Tibial artery (tissue), 4 donors: ENCODE measurements around the gene GJD2.

Experiments used
- DNase-seq, 2 donors: peaks; one replicate each; pipeline ENCODE4 v3.0.0-alpha.2; 2019
- H3K27ac ChIP-seq, 2 donors: fragments of 200-600 bp; sonication (generic) in 1 of 2; 1 replicate in 1 of 2; 2 replicates in 1 of 2; pipeline ENCODE4 v1.5.1; 2018 to 2019; ENCODE audit warnings: mild to moderate bottlenecking in 1 of 2
- H3K27me3 ChIP-seq, 2 donors: fragments of 200-600 bp; sonication (generic) in 1 of 2; one replicate each; pipeline versions ENCODE4 v1.5.1 to v1.6.0; 2016 to 2019
- H3K36me3 ChIP-seq, 3 donors: fragments of 200-600 bp; sonication (generic) in 2 of 3; one replicate each; pipeline ENCODE4 v1.5.1; 2016 to 2019; ENCODE audit warnings: mild to moderate bottlenecking in 2 of 3
- H3K4me1 ChIP-seq, 4 donors: fragments of 200-600 bp; sonication (generic) in 2 of 4; 1 replicate in 3 of 4; 2 replicates in 1 of 4; pipeline ENCODE4 v1.5.1; 2016 to 2019
- H3K4me3 ChIP-seq, 2 donors: fragments of 200-600 bp; sonication (generic) in 1 of 2; 1 replicate in 1 of 2; 2 replicates in 1 of 2; pipeline ENCODE4 v1.5.1; 2018 to 2019; ENCODE audit warnings: mild to moderate bottlenecking in 2 of 2
- H3K9me3 ChIP-seq, 3 donors: fragments of 200-600 bp; sonication (generic) in 1 of 3; one replicate each; pipeline ENCODE4 v1.5.1; 2016 to 2019
- CTCF ChIP-seq, 2 experiments: fragments of 200-600 bp in 1 of 2; fragments of 450-650 bp in 1 of 2; IDR thresholded peaks; one replicate each; pipeline ENCODE4 v1.5.1; 2017 to 2019; ENCODE audit warnings: antibody characterized with exemption in 2 of 2, mild to moderate bottlenecking in 1 of 2, moderate library complexity in 1 of 2
- intact Hi-C: fragments of 100-400 bp; cut with DNase I; formaldehyde crosslinking; loops from one replicate; pipeline ENCODE4 v1.15.0; 2023; ENCODE audit warnings: low total_unique reads

GJD2 gene

GRCh38 chr15:34759347-34759746 lies 4.5 kb upstream of the GJD2 start:
- H3K36me3 ChIP-seq, result no peaks in the 10 kb centered on the region
- peaks cover 0 to 27% of the 10 kb centered on the region in 2 donors for H3K27me3 ChIP-seq
- intact Hi-C loops, result no loop called here

DNA sequence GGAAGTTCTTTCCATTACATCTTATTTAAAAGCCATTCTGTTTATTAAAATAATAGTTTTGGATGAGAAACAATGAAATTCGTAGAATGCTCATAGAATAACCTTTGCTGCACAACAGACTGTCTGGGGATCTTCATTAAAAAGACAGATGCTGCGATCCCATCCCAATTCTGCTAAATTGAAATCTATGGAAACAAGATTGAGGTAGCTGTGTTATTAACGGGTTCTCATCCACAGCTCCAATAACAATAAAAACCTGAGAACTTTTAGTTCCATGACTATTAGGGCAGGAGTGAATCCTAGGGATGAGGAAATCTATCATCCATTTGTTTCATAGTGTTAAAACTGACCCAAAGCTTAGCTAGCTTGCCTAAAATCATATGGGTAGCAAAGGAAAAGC lies 2.5 kb upstream of the GJD2 start:
- Histone ChIP-seq H3K27ac (no peak overlapping the region), H3K27me3 (peaks cover 0 to 47% of the 10 kb centered on the region in 2 donors), H3K9me3 (no peaks in the 10 kb centered on the region), H3K4me3 (no peak overlapping the region), H3K36me3 (no peaks in the 10 kb centered on the region), H3K4me1 (peaks cover 0 to 16% (median 8%) of the 10 kb centered on the region in 4 donors)
- DNase-seq, result no peak
- intact Hi-C loops, result no loop called here
- no peak for TF ChIP-seq CTCF (IDR thresholded peaks at IDR 0.05)

More at GRCh38 chr15:34759347-34759746, 4.5 kb upstream of the GJD2 start:
- Histone ChIP-seq H3K4me1 (peaks cover 0 to 10% (median 7%) of the 10 kb centered on the region in 4 donors), H3K27ac (no peak overlapping the region), H3K9me3 (no peaks in the 10 kb centered on the region), H3K4me3 (no peak overlapping the region)
- no peak for DNase-seq
- no peak for TF ChIP-seq CTCF (IDR thresholded peaks at IDR 0.05)

- H3K27me3 ChIP-seq, result peaks cover 0 to 51% of the 10 kb centered on the region in 2 donors
- DNase-seq, result no peak
- no peak overlapping the region for H3K27ac ChIP-seq
- intact Hi-C loops, result no loop called here
- no peaks in the 10 kb centered on the region for H3K9me3 ChIP-seq
- no peaks in the 10 kb centered on the region for H3K36me3 ChIP-seq
- TF ChIP-seq CTCF (IDR thresholded peaks at IDR 0.05), result no peak
- H3K4me3 ChIP-seq, result no peak overlapping the region
- peaks cover 0 to 16% (median 8%) of the 10 kb centered on the region in 4 donors for H3K4me1 ChIP-seq
Observed at GRCh38 chr15:34755419-34755773, 598 bp upstream of the GJD2 start.

DNA sequence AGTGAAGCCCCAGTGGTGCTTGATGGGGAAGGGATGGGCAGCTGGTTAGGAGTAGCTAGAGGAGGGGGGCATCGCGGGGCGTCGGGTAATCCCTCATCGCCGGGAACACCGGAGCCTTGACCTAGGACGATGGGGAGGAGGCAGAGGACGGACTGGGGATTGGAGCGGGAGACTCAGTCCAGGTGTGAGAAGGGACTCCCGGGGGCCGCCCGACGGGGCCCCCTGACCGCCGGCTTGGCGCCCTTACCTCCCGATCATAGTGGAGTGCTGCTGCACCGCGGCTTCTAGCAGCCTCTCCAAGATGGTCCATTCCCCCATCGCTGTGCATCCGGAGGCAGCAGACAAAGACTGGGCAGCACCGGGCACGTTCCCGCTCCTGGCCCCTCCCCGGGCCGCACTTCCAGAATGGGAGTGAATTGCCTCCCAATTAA lies 612 bp downstream of the GJD2 start:
- peaks cover 0 to 16% (median 8%) of the 10 kb centered on the region in 4 donors for H3K4me1 ChIP-seq
- H3K36me3 ChIP-seq, result no peaks in the 10 kb centered on the region
- H3K9me3 ChIP-seq, result no peaks in the 10 kb centered on the region
- no peak for TF ChIP-seq CTCF (IDR thresholded peaks at IDR 0.05)
- intact Hi-C loops, result no loop called here
- H3K27me3 ChIP-seq, result peaks cover 0 to 51% of the 10 kb centered on the region in 2 donors
- no peak for DNase-seq
- H3K27ac ChIP-seq, result no peak overlapping the region
- no peak overlapping the region for H3K4me3 ChIP-seq

DNA sequence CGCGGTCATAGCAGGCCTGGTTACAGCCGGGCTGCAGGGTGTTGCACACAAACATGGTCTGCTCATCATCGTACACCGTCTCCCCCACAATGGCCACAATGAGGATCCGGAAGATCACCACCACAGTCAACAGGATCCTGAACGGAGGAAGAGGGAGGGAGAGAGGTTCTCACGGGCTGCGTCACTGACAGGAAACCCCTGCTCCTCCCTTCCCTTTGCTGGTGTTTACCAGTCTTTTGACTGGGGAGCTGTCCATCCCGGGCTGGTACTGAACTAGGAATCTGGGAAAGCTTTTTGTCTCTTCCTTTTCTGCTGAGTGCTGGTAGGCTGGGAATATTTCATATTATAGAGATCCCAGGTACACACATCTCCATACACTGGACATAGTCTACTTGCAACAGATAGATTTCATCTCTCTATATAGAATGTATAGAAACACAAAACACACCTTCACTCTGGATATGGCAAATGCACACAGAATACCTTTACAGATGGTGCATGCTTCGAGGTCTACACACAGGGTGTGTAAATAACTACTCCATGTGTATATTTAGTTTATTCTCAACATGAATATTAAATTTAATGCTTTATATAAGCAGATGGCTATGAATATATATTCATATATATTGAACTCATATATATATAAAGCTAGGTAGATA lies 1.4 kb downstream of the GJD2 start:
- TF ChIP-seq CTCF (IDR thresholded peaks at IDR 0.05), result no peak
- H3K27ac ChIP-seq, result no peak overlapping the region
- no peak for DNase-seq
- intact Hi-C loops, result loop anchor here (2.0 kb wide), 1 partner anchor 39 kb away; no protein-coding TSS in a partner anchor
- H3K27me3 ChIP-seq, result peaks cover 0 to 51% of the 10 kb centered on the region in 2 donors
- H3K4me1 ChIP-seq, result peaks cover 0 to 16% (median 8%) of the 10 kb centered on the region in 4 donors
- no peaks in the 10 kb centered on the region for H3K36me3 ChIP-seq
- H3K4me3 ChIP-seq, result no peak overlapping the region
- no peaks in the 10 kb centered on the region for H3K9me3 ChIP-seq
